Left ventricle myocardium superior (tissue), 1 donor: ENCODE results near the gene GSTM1. TPM values are rescaled to one million over a fixed set of nuclear protein-coding genes. Genes with fewer than 3 reads are reported as not detected.

Experiments used
- total RNA-seq: library from RNA; stranded (reverse); fragmentation: NEBNext Ultra II Directional; extraction: Animal tissue kit (Norgen Biotek cat#: 25700); gene quantifications from one replicate; pipeline ENCODE4 v1.2.1, GENCODE V29; 2021
- donor health status: DM: no; HTN: yes; CAD: no; lungs with severe emphysema.

Gene GSTM1
- total RNA-seq, 1 donor from 2014 or later, result not detected

Other genes starting within 250 kb of the GSTM1 start
- 30.4 TPM for gene SYPL2, start 221.3 kb upstream of the GSTM1 start, total RNA-seq
- 3.4 TPM for gene ATXN7L2, start 203.9 kb upstream of the GSTM1 start, total RNA-seq
- gene CYB561D1, start 193.7 kb upstream of the GSTM1 start, total RNA-seq, result 4.3 TPM
- 18.4 TPM for gene AMIGO1, start 178.1 kb upstream of the GSTM1 start, total RNA-seq
- 0.07 TPM for gene GPR61, start 147.9 kb upstream of the GSTM1 start, total RNA-seq
- 2.2 TPM for gene GNAI3, start 139.2 kb upstream of the GSTM1 start, total RNA-seq
- gene GNAT2, start 68.2 kb upstream of the GSTM1 start, total RNA-seq, result not detected
- gene AMPD2, start 68.0 kb upstream of the GSTM1 start, total RNA-seq, result 11.0 TPM
- 46.5 TPM for gene GSTM4, start 31.7 kb upstream of the GSTM1 start, total RNA-seq
- gene GSTM2, start 19.8 kb upstream of the GSTM1 start, total RNA-seq, result 83.6 TPM
- gene GSTM5, start 24.4 kb downstream of the GSTM1 start, total RNA-seq, result 2.6 TPM
- 113 TPM for gene GSTM3, start 53.2 kb downstream of the GSTM1 start, total RNA-seq
- not detected for gene EPS8L3, start 76.1 kb downstream of the GSTM1 start, total RNA-seq
- 14.9 TPM for gene CSF1, start 223.0 kb downstream of the GSTM1 start, total RNA-seq